ENCODE results near the gene CNP. TPM values are rescaled to one million over a fixed set of nuclear protein-coding genes. Genes with fewer than 3 reads are reported as not detected.
A peak's percentile ranks its signal among the peaks of the same experiment; 100 is the strongest.

Gene CNP
- total and polyA plus RNA-seq, 12 donors = 17.2 to 42.7 (median 25.3) TPM

- peaks cover 0 to 14% (median 4%) of the 10 kb centered on the region in 9 donors for H3K4me1 ChIP-seq
- WGBS, 2 donors = 86 to 89% methylated on average over 6 of the region's 6 CpGs
- intact Hi-C loops (cut with DNase I) = no loop called here
- H3K9me3 ChIP-seq = no peaks in the 10 kb centered on the region
- no peaks in the 10 kb centered on the region for H3K36me3 ChIP-seq
- H3K27ac ChIP-seq = no peak overlapping the region
- TF ChIP-seq, protein P1, sequence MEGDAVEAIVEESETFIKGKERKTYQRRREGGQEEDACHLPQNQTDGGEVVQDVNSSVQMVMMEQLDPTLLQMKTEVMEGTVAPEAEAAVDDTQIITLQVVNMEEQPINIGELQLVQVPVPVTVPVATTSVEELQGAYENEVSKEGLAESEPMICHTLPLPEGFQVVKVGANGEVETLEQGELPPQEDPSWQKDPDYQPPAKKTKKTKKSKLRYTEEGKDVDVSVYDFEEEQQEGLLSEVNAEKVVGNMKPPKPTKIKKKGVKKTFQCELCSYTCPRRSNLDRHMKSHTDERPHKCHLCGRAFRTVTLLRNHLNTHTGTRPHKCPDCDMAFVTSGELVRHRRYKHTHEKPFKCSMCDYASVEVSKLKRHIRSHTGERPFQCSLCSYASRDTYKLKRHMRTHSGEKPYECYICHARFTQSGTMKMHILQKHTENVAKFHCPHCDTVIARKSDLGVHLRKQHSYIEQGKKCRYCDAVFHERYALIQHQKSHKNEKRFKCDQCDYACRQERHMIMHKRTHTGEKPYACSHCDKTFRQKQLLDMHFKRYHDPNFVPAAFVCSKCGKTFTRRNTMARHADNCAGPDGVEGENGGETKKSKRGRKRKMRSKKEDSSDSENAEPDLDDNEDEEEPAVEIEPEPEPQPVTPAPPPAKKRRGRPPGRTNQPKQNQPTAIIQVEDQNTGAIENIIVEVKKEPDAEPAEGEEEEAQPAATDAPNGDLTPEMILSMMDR (IDR thresholded peaks at IDR 0.05) = no peak
- DNase-seq (no peak), ATAC-seq (no peak)
- H3K27me3 ChIP-seq = no peaks in the 10 kb centered on the region
- H3K4me3 ChIP-seq = no peak overlapping the region
These were observed 8.6 kb upstream of the CNP start for GRCh38 chr17:41957869-41958439.

GRCh38 chr17:41959030-41959335 lies 7.6 kb upstream of the CNP start:
- DNase-seq (no peak), ATAC-seq (no peak)
- no peaks in the 10 kb centered on the region for H3K9me3 ChIP-seq
- H3K27me3 ChIP-seq = no peaks in the 10 kb centered on the region
- H3K4me1 ChIP-seq = peaks cover 0 to 15% (median 4%) of the 10 kb centered on the region in 9 donors
- TF ChIP-seq, protein P1 (IDR thresholded peaks at IDR 0.05) = no peak
- H3K27ac ChIP-seq = no peak overlapping the region
- H3K36me3 ChIP-seq = no peaks in the 10 kb centered on the region
- H3K4me3 ChIP-seq = no peak overlapping the region
- 69 to 71% methylated on average over 2 of the region's 2 CpGs for WGBS, 2 donors
- intact Hi-C loops (cut with DNase I) = no loop called here

DNA sequence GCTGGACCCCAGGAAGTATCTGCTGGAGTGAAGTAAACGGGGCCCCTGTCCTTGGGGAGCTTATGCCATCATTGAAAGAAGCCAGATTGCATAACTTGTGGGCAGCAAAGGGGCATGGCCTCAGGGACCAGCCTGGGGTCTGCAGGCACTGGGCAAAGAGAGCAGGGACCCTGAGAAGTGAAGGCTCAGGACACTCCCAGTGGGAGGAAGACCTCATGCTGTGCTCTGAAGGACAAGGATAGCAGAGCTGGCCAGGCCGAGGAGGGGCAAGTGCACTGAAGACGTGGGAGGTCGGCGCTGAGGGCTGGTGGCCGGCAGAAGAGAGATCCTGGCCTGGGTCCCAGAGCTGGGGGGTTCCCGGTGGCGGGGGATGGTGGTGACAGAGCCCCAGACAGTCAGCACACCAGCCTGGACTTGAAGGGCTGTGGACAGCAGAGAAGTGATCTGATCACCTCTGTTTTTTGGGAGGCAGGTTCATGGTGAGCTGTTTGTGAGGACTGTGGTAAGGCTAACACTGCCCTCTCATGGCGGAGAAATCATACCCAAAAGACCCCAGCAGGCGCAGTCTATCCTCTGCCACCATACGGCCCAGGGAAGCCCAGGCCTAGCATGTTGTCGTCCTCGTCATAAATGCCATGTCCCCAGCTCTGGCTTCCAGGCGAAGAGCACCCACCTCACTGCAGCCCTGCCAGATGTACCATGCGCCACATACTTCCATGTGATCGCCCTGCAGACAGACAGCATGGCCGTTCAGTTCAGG lies 7.1 kb upstream of the CNP start:
- H3K27ac ChIP-seq = no peak overlapping the region
- intact Hi-C loops (cut with DNase I) = loop anchor here in 7 of 10 donors (5.0 to 10.0 kb wide), 7 partner anchors 138 to 565 kb away; partner anchors contain the start of genes HAP1 (in 1 of the 7) and ZNF385C (in 1 of the 7)
- no peaks in the 10 kb centered on the region for H3K9me3 ChIP-seq
- peak in 5 of 8 donors; percentile 23 to 50 (median 44) for ATAC-seq
- H3K4me1 ChIP-seq = peaks cover 0 to 15% (median 4%) of the 10 kb centered on the region in 9 donors
- H3K4me3 ChIP-seq = no peak overlapping the region
- whole genome bisulfite sequencing, 2 donors = 41 to 45% methylated on average over 17 of the region's 17 CpGs
- H3K27me3 ChIP-seq = no peaks in the 10 kb centered on the region
- TF ChIP-seq, protein P1 (IDR thresholded peaks at IDR 0.05) = peak in 7 of 9 donors; percentile 30 to 46 (median 40)
- DNase-seq = no peak
- H3K36me3 ChIP-seq = no peaks in the 10 kb centered on the region

DNA sequence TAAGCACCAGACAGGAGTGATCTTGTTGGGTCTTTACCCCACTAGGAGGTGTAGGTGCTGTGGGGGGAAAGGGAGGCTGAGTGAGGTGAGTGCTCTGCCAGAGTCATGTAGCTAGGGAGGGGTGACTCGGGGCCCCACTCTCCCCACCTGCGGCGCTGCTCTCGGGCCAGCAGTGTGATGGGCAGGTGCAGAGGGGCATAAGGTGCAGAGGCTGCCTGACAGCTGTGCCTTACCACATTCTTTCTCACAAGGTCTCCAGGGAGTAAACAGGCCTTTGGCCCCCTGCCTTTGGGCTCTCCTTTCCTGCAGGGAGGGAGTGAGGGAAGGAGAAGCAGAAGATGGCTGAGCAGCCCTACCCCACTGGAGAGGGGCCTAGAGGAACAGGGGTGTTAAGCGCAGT lies 4.5 kb upstream of the CNP start:
- Histone ChIP-seq H3K9me3 (no peaks in the 10 kb centered on the region), H3K27ac (no peak overlapping the region), H3K27me3 (no peaks in the 10 kb centered on the region), H3K36me3 (no peaks in the 10 kb centered on the region), H3K4me1 (peaks cover 2 to 27% (median 16%) of the 10 kb centered on the region in 9 donors), H3K4me3 (no peak overlapping the region)
- intact Hi-C loops (cut with DNase I) = loop anchor here in 8 of 10 donors (2.0 to 10.0 kb wide), 8 partner anchors 135 to 563 kb away; partner anchors contain the start of genes HAP1 (in 1 of the 8) and ZNF385C (in 1 of the 8)
- ATAC-seq (no peak), DNase-seq (no peak)
- TF ChIP-seq, protein P1 (IDR thresholded peaks at IDR 0.05) = no peak
- 84 to 87% methylated on average over 5 of the region's 5 CpGs for WGBS, 2 donors

All from heart right ventricle (tissue), 16 donors.